Stimulated activated CD8-positive, alpha-beta memory T cell treated with anti-CD3 and anti-CD28 coated beads, Interleukin-7, amount 100 ng/mL, for 1 hour (primary cell): ENCODE results near the gene CDHR5.

Experiments used
- DNase-seq, 2 donors: peaks; one replicate each; pipeline ENCODE4 v3.0.0-alpha.2; 2020; ENCODE audit warnings: low read depth in 2 of 2

The CDHR5 gene

DNA sequence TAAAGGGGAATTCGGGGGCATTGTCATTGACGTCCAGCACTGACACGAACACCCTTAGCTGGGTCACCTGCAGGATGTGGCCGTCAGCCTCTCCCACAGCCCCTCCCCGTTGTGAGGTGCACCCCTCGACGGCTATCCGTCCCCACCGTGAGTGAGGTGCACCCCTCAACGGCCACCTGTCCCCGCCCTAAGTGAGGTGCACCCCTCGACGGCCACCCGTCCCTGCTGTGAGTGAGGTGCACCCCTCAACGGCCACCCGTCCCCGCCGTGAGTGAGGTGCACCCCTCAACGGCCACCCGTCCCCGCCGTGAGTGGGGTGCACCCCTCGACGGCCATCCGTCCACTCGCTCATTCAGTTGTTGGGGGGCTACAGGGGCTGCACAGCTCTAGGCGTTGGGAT, 2.9 kb downstream of the CDHR5 start:
- DNase-seq: no peak

- DNase-seq: no peak
Measured at GRCh38 chr11:620935-621814, 3.6 kb downstream of the CDHR5 start.

- DNase-seq: no peak
Measured at GRCh38 chr11:620201-620600, 4.6 kb downstream of the CDHR5 start.

GRCh38 chr11:619628-620050, 5.1 kb downstream of the CDHR5 start:
- DNase-seq: no peak

DNA sequence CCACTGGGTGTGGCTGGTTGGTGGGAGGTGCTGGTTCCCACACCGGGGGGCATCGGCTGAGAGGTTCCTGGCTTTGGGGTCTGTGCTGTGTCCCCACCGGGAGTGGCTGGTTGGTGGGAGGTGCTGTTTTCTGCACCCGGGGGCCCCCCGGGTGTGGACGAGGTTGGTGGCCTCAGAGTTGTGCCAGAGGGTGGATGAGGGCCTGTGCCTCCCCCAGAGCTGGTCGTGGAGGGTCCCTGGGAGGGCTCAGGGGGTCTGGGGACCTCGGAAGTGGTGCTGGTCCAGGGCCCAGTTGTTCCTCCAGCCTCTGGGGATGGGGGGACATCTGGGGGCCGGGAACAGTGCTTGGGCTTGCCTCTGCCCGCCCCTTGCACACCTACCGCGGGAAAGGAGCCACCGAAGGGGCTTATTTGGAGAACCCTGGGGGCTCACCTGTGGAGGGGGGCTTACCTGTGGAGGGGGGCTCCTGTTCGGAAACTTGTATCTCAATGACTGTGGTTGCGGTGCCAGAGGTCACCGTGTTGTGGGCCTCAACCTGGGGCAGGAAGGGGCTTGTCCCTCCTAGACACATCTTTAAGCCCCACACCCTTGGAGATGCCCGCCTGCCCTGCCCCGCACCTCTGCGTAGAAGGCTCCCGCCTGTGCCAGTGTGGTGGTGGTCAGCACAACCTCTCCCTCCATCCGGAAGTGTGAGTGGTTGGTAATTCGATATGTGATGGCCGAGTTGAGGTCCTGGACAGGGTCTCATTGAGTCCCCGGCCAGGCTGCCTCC, 5.7 kb downstream of the CDHR5 start:
- DNase-seq: no peak

- DNase-seq: no peak
Measured at GRCh38 chr11:617912-618682, 6.7 kb downstream of the CDHR5 start.

DNA sequence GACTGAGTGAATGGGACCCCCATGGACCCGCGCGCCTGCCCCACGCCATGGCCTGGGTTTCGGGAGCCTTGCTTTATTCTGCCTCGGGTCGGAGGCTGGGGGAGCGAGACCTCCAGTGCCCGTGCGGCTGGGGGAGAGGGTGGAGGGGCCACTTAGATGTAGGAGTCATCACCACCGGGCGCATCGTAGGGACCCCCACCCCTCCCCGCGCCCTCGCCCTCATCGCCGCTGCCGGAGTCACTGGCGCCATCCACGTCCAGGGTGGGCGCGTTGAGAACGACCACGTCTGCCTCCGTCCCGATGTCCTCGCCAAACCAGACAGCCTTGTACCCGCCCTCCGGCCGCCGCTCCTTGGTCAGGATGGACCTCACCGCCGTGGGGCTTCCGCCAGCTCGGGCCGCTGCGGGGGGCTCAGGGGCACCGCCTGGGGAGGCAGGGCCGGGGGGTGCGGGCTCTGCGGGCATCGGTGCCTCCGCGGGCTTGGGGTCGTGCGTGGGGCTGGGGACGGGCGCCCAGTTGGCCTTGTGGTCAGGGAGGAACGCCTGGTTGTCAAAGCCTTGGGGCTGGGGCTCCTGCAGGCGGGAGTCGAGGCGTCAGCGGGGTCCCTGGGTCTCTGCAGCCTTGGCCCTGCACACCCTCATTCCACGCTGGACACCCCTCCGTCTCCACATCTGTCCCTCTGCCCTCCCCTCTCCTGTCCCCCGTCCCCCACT, 7.4 kb downstream of the CDHR5 start:
- no peak for DNase-seq

GRCh38 chr11:616320-617198, 8.2 kb downstream of the CDHR5 start:
- no peak for DNase-seq

- peak; percentile 70 to 83 for DNase-seq
Measured at GRCh38 chr11:615504-616319, 9.0 kb downstream of the CDHR5 start, which contains the start of gene IRF7. Gene IRF7, minus strand, starts transcription at chr11:615950. Its CDS starts 586 bp downstream, at chr11:615364.

- DNase-seq: no peak
Measured at GRCh38 chr11:614623-615503, 9.9 kb downstream of the CDHR5 start.

DNA sequence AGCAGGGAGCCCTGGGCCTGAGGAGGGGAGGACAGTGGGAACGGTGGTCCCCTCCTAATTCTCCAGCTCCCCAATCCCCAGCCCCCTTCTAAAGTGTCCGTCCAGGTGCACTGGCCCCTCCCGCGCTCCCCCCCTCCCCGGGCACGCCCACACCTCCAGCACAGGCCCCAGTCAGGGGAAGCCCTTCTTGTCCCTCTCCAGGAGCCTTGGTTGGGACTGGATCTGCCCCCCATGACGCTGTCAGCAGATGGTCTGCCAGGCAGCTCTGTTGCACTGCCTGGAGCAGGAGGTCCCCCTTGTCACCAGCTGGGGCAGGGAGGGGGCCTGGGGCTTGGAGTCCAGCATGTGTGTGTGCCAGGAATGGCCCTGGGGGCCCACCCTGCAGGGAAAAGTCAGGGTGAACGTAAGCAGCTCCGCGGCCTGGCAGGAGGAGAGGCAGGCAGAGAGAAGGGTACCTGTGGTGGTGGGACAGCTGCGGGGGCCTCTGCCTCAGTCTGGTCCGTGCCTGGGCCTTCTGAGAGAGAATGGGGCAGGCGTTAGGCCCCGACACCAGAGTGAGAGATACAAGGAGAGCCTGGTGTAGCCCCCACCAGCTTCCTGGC, 10.6 kb downstream of the CDHR5 start:
- no peak for DNase-seq

DNA sequence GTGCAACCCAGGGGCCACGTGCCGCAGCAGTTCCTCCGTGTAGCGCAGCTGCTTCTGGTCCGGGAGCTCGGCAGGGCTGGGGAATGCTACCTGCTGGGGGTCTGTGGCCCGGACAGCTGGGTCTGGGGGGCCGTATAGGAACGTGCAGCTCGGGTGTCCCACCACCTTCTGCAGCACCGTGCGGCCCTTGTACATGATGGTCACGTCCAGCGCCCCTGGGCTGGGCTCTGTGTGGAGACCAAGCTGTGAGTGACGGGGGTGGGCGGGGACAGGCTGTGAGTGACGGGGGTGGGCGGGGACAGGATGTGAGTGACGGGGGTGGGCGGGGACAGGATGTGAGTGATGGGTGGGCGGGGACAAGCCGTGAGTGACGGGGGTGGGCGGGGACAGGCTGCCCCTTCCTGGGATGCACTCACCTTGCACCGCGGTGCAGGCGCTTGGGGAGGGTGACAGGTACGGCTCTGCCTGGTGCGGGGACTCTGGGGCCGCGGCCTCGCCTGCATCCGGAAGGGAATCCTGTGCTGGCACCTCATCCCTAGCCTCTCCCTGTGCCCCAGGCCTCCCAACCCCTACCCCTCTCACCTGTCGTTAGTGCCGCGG, 11.3 kb downstream of the CDHR5 start:
- peak; percentile 60 to 61 for DNase-seq

DNA sequence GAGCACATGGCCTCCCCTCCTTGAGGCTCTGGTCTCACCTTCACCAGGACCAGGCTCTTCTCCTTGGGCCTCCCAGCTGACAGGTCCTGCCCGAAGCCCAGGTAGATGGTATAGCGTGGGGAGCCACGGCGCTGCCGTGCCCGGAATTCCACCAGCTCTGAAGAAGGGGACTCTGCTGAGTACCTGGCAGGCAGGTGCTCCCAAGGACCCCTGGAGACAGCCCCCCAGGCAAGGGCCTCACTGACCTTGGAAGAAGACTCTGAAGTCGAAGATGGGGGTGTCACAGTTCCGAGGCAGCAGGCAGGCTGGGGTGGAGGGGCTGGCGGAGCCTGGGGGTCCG, 11.8 kb downstream of the CDHR5 start:
- DNase-seq: no peak

- DNase-seq: no peak
Measured at GRCh38 chr11:612201-612960, 12.4 kb downstream of the CDHR5 start.

DNA sequence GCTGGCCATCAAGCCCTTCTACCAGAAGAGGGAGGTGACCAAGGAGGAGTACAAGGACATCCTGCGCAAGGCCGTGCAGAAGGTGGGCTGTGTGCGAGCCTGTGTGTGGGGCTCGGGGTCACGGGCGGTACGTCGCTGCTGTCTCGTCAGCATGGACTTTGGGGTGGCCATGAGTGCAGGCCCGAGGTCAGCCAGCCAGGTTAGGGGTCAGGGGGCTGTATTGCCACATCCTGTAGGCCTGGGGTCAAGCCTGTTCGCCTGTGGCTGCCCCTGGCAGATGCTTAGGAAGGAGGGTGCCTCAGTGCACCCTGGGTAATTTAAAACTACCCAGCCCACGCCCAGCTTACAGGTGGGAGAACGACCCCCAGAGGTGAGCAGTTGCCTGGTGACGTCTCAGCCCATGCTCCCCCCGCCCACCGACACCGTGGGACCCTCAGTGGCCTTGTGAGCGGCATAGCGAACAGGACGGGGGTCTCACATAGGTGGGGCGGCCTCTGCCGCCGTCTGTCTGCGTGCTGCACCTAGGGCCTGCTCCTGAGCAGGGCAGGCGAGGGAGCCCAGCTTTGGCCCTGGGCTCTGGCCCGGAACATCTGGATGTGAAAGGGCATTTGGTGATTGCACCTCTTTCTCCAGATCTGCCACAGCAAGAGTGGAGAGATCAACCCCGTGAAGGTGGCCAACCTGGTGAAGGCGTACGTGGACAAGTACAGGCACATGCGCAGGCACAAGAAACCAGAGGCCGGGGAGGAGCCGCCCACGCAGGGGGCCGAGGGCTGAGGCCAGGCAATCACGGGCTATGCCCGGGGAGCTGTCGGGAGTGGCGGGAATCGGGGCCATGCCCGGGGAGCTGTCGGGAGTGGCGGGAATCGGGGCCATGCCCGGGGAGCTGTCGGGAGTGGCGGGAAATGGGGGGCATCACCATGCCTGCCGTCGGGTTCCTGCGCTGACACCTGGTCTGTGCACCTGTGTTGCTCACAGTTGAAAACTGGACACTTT, 13.5 kb downstream of the CDHR5 start:
- DNase-seq: no peak
